MM.1S (cell line): ENCODE data around the gene QRICH1.

Source experiments
- EZH2 ChIP-seq: fragments of 300-600 bp; sonication (generic); optimal IDR thresholded peaks from 2 replicates; pipeline ENCODE3; 2017; ENCODE audit warnings: low read depth, mild to moderate bottlenecking, antibody characterized with exemption, low read length, mixed read lengths
- EZH2phosphoT487 ChIP-seq: fragments of 300-600 bp; sonication (generic); IDR thresholded peaks from 2 replicates; pipeline ENCODE4 v1.6.1; 2018; ENCODE audit warnings: antibody characterized with exemption, low read length
- TF ChIP-seq, protein P1 (sequence below): fragments of 300-600 bp; sonication (generic); IDR thresholded peaks from 2 replicates; pipeline ENCODE4 v1.5.1; 2016; ENCODE audit warnings: antibody characterized with exemption, low read length, mixed read lengths

DNA sequence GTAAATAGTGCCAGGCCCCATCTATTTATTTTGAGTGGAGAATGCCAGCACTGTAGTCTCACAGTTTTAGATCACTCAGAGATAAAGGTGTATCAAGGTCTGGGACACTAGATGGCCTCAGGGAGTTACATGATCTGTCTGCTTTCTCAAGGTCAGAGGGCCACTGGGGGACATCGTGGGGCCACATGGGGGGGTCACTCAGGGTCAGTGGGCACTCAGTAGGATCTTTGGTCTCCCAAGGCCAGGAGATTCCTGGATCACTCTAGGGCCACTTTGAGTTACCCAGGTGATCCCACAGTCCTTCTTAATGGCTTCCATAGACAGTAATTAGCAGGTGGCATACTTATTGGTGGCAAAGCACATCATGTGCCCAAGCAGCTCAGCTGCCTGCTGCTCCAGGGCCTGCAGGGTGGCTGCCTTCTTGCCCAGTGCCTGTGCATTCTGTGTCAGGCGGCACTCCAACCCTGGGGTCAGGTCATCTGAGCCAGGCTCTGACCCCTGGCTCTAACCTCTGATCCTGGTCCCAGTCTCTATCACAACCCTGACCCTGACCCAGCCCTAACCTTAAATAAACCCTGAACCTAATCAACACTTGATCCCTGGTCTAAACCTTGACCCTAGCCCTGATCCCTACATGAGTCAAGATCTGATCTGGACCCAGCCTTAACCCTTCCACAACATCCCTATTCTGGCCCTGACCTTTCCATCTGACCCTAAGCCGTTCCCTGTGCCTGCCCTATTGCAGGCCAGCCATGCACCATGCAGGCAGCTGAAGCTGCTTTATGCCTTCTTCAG, 40.8 kb upstream of the QRICH1 start:
- TF ChIP-seq EZH2phosphoT487 (no peak), EZH2 (no peak)
- TF ChIP-seq, protein P1, sequence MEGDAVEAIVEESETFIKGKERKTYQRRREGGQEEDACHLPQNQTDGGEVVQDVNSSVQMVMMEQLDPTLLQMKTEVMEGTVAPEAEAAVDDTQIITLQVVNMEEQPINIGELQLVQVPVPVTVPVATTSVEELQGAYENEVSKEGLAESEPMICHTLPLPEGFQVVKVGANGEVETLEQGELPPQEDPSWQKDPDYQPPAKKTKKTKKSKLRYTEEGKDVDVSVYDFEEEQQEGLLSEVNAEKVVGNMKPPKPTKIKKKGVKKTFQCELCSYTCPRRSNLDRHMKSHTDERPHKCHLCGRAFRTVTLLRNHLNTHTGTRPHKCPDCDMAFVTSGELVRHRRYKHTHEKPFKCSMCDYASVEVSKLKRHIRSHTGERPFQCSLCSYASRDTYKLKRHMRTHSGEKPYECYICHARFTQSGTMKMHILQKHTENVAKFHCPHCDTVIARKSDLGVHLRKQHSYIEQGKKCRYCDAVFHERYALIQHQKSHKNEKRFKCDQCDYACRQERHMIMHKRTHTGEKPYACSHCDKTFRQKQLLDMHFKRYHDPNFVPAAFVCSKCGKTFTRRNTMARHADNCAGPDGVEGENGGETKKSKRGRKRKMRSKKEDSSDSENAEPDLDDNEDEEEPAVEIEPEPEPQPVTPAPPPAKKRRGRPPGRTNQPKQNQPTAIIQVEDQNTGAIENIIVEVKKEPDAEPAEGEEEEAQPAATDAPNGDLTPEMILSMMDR = no peak
